WERI-Rb-1 (cell line): Measurements from ENCODE around the gene ATG10.
"Not testable (repeated sequence)": the region's sequence is repeated elsewhere in the genome, so short reads cannot be mapped to it uniquely, and the experiment has no call there.

ENCODE experiments used
- DNase-seq: peaks from one replicate; pipeline ENCODE4 v3.0.0-alpha.2; 2020
- H3K27ac ChIP-seq: fragments of 250-450 bp; sonication (Bioruptor Pico); 2 replicates; pipeline ENCODE4 v1.5.1; 2020; ENCODE audit warnings: mild to moderate bottlenecking, moderate library complexity
- H3K27me3 ChIP-seq: fragments of 250-450 bp; sonication (Bioruptor Pico); 2 replicates; pipeline ENCODE4 v1.5.1; 2021; ENCODE audit warnings: mild to moderate bottlenecking, low read depth, moderate library complexity; ENCODE audit not compliant: insufficient read depth, severe bottlenecking
- H3K36me3 ChIP-seq: fragments of 250-450 bp; sonication (Bioruptor Pico); 2 replicates; pipeline ENCODE4 v1.5.1; 2020; ENCODE audit warnings: mild to moderate bottlenecking, moderate library complexity
- H3K4me3 ChIP-seq: 2 replicates; pipeline ENCODE4 v1.5.1; 2011; ENCODE audit warnings: low read depth, mild to moderate bottlenecking, control low read depth, low read length
- H3K9me3 ChIP-seq: fragments of 250-450 bp; sonication (Bioruptor Pico); 2 replicates; pipeline ENCODE4 v1.5.1; 2021; ENCODE audit warnings: mild to moderate bottlenecking, moderate library complexity; ENCODE audit not compliant: severe bottlenecking
- CTCF ChIP-seq: IDR thresholded peaks from 2 replicates; pipeline ENCODE4 v1.5.1; 2011; ENCODE audit warnings: low read depth, mild to moderate bottlenecking, control low read depth, inconsistent platforms, low read length

ATG10 gene

GRCh38 chr5:82119889-82120288 is 148.1 kb downstream of the ATG10 start:
- DNase-seq = no peak
- no peak for TF ChIP-seq CTCF
- H3K36me3 ChIP-seq = no peaks in the 10 kb centered on the region
- H3K27ac ChIP-seq = no peak overlapping the region
- H3K4me3 ChIP-seq = no peak overlapping the region
- H3K9me3 ChIP-seq = peaks cover 2% of the 10 kb centered on the region
- no peaks in the 10 kb centered on the region for H3K27me3 ChIP-seq

- no peak for DNase-seq
- H3K9me3 ChIP-seq = no peaks in the 10 kb centered on the region
- no peaks in the 10 kb centered on the region for H3K27me3 ChIP-seq
- no peak for TF ChIP-seq CTCF
- H3K36me3 ChIP-seq = no peaks in the 10 kb centered on the region
- no peak overlapping the region for H3K4me3 ChIP-seq
- H3K27ac ChIP-seq = no peak overlapping the region
Observed at GRCh38 chr5:82129723-82130285, 158.0 kb downstream of the ATG10 start.

GRCh38 chr5:82130602-82131001 is 158.8 kb downstream of the ATG10 start:
- Histone ChIP-seq H3K27ac (no peak overlapping the region), H3K4me3 (no peak overlapping the region), H3K9me3 (no peaks in the 10 kb centered on the region), H3K36me3 (no peaks in the 10 kb centered on the region), H3K27me3 (no peaks in the 10 kb centered on the region)
- TF ChIP-seq CTCF = no peak
- DNase-seq = no peak

GRCh38 chr5:82137205-82137604 is 165.4 kb downstream of the ATG10 start:
- Histone ChIP-seq H3K4me3 (no peak overlapping the region), H3K27me3 (no peaks in the 10 kb centered on the region), H3K36me3 (no peaks in the 10 kb centered on the region), H3K9me3 (no peaks in the 10 kb centered on the region), H3K27ac (no peak overlapping the region)
- no peak for TF ChIP-seq CTCF
- DNase-seq = no peak

- not testable (repeated sequence) for H3K27ac ChIP-seq, H3K9me3 ChIP-seq, H3K36me3 ChIP-seq, H3K27me3 ChIP-seq, H3K4me3 ChIP-seq, DNase-seq
Observed at GRCh38 chr5:82139837-82140236, 168.0 kb downstream of the ATG10 start.

GRCh38 chr5:82142217-82142841 is 170.5 kb downstream of the ATG10 start:
- Histone ChIP-seq H3K4me3 (no peak overlapping the region), H3K9me3 (no peaks in the 10 kb centered on the region), H3K27ac (no peak overlapping the region), H3K36me3 (no peaks in the 10 kb centered on the region), H3K27me3 (no peaks in the 10 kb centered on the region)
- no peak for DNase-seq
- no peak for TF ChIP-seq CTCF
